ENCODE data around the gene SCN4B. TPM values are rescaled to one million over a fixed set of nuclear protein-coding genes. Genes with fewer than 3 reads are reported as not detected.

Gene SCN4B
- total RNA-seq, 1 donor from 2014 or later, result 2.9 TPM

DNA sequence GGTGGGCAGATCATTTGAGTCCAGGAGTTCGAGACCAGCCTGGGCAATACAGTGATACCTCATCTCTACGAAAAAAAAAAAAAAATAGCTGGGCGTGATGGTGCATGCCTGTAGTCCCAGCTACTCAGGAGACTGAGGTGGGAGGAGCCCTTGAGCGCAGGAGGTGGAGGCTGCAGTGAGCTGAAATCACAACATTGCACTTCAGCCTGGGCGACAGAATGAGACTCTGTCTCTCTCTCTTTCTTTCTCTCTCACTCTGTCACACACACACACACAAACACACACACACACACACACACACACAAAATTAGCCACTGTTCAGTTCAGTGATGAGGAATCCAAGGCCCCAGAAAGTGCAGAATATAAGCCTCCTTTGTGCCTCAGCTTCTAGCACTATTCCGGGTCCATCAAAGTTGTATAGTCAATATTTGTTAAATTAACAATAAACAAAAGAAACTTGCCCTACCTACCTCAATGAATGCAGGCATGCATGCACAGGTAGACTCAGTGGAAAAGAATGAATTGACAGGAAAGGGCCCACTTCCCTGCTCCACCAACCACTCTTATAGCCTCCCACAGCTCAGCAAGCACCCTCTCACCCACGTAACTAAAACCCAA, 62.0 kb downstream of the SCN4B start:
- H3K36me3 Mint-ChIP-seq (ENCODE audit: unreplicated experiment), result peaks cover 5% of the 10 kb centered on the region
- H3K4me3 Mint-ChIP-seq (ENCODE audit: unreplicated experiment), result no peak overlapping the region
- H3K27me3 Mint-ChIP-seq (ENCODE audit: unreplicated experiment), result peaks cover 15% of the 10 kb centered on the region
- H3K27ac Mint-ChIP-seq (ENCODE audit: unreplicated experiment), result no peak overlapping the region
- H3K9me3 Mint-ChIP-seq (ENCODE audit: unreplicated experiment), result peaks cover 10% of the 10 kb centered on the region
- peaks cover 5% of the 10 kb centered on the region for H3K4me1 Mint-ChIP-seq (ENCODE audit: low read depth, unreplicated experiment)
- TF ChIP-seq, protein P1, sequence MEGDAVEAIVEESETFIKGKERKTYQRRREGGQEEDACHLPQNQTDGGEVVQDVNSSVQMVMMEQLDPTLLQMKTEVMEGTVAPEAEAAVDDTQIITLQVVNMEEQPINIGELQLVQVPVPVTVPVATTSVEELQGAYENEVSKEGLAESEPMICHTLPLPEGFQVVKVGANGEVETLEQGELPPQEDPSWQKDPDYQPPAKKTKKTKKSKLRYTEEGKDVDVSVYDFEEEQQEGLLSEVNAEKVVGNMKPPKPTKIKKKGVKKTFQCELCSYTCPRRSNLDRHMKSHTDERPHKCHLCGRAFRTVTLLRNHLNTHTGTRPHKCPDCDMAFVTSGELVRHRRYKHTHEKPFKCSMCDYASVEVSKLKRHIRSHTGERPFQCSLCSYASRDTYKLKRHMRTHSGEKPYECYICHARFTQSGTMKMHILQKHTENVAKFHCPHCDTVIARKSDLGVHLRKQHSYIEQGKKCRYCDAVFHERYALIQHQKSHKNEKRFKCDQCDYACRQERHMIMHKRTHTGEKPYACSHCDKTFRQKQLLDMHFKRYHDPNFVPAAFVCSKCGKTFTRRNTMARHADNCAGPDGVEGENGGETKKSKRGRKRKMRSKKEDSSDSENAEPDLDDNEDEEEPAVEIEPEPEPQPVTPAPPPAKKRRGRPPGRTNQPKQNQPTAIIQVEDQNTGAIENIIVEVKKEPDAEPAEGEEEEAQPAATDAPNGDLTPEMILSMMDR (IDR thresholded peaks at IDR 0.05; ENCODE audit: partially characterized antibody, unreplicated experiment), result no peak
- DNase-seq, result no peak

DNA sequence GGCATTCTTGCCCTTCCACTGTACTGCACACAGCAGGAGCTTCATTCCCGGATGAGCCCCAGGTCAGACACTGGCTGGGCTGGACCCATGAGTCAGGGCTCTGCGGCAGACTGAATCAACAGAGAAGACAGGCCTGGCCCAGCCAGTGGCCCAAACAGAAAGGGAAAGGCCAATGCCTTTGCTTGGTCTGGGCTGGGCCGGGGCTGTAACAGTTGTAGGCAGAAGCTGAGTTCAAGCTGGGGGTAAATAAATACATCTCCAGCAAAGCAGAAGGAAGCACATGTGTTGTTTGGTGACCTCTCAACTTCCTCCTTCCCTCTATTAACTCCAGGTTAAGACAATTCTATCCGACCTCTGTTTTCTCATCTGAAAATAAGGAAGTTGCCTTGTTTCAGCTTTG, 64.1 kb downstream of the SCN4B start:
- H3K27ac Mint-ChIP-seq (ENCODE audit: unreplicated experiment), result no peak overlapping the region
- peaks cover 5% of the 10 kb centered on the region for H3K36me3 Mint-ChIP-seq (ENCODE audit: unreplicated experiment)
- no peak overlapping the region for H3K4me3 Mint-ChIP-seq (ENCODE audit: unreplicated experiment)
- no peak for DNase-seq
- TF ChIP-seq, protein P1 (IDR thresholded peaks at IDR 0.05; ENCODE audit: partially characterized antibody, unreplicated experiment), result no peak
- H3K9me3 Mint-ChIP-seq (ENCODE audit: unreplicated experiment), result peaks cover 12% of the 10 kb centered on the region
- H3K27me3 Mint-ChIP-seq (ENCODE audit: unreplicated experiment), result peaks cover 17% of the 10 kb centered on the region
- H3K4me1 Mint-ChIP-seq (ENCODE audit: low read depth, unreplicated experiment), result peaks cover 2% of the 10 kb centered on the region

- TF ChIP-seq, protein P1 (IDR thresholded peaks at IDR 0.05; ENCODE audit: partially characterized antibody, unreplicated experiment), result no peak
- Mint-ChIP-seq H3K4me1 (ENCODE audit: low read depth, unreplicated experiment) (peaks cover 7% of the 10 kb centered on the region), H3K36me3 (ENCODE audit: unreplicated experiment) (peaks cover 5% of the 10 kb centered on the region), H3K27me3 (ENCODE audit: unreplicated experiment) (peaks cover 15% of the 10 kb centered on the region), H3K4me3 (ENCODE audit: unreplicated experiment) (no peak overlapping the region), H3K9me3 (ENCODE audit: unreplicated experiment) (peaks cover 12% of the 10 kb centered on the region), H3K27ac (ENCODE audit: unreplicated experiment) (no peak overlapping the region)
- DNase-seq, result no peak
Measured at GRCh38 chr11:118087931-118088330, 64.7 kb downstream of the SCN4B start.

DNA sequence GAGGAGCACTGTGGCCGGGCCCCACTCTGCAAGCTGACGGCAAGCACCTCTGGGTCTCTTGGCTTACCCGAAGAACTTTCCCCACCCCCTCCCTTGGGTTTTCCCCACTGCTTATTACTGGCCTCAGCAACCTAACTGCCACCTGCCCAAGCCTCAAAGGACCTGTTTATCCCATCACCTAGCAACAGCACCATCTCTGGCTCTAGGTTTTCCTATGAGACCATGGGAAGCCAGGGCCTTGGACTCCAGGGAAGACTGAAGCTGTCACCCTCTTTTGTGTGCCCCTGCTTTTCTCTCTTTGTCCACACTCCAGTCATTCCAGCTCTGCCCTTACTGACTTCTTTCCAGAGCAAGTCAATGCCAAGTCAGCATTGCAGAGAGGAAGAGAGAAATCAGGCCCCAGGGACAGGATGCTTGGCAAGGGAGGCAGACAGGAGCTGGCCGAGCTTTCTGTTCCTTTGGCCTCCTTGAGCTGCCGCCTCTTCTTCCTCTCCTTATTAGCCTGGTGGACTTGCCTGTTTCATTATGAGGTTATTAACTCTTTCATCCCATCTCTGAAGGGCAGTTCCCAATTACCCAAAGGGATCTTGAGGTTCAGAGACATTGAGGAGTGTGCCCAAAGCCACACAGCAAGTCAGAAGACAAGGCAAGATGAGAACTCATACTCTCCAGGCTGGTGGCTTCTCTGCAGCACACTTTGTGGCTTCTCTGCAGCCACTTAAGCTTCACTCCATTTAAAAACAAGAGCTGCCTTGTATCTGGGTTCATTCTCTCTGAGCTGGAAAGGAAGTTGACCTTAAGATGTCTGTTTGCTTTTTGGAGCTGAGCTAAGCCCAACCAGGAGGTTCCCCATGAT, 65.5 kb downstream of the SCN4B start, which contains the start of gene SMIM35:
TSS of gene SMIM35 (minus strand) at position 51 of the 856 bp plus-strand sequence. CDS start 206 bp downstream, outside the sequence.
- Mint-ChIP-seq H3K9me3 (ENCODE audit: unreplicated experiment) (peaks cover 12% of the 10 kb centered on the region), H3K4me1 (ENCODE audit: low read depth, unreplicated experiment) (peaks cover 11% of the 10 kb centered on the region), H3K36me3 (ENCODE audit: unreplicated experiment) (peaks cover 5% of the 10 kb centered on the region), H3K27me3 (ENCODE audit: unreplicated experiment) (peaks cover 15% of the 10 kb centered on the region), H3K27ac (ENCODE audit: unreplicated experiment) (no peak within 1 kb of the TSS), H3K4me3 (ENCODE audit: unreplicated experiment) (no peak within 1 kb of the TSS)
- DNase-seq, result no peak
- TF ChIP-seq, protein P1 (IDR thresholded peaks at IDR 0.05; ENCODE audit: partially characterized antibody, unreplicated experiment), result no peak

- Mint-ChIP-seq H3K27me3 (ENCODE audit: unreplicated experiment) (peaks cover 8% of the 10 kb centered on the region), H3K9me3 (ENCODE audit: unreplicated experiment) (peaks cover 10% of the 10 kb centered on the region), H3K27ac (ENCODE audit: unreplicated experiment) (no peak overlapping the region), H3K4me3 (ENCODE audit: unreplicated experiment) (no peak overlapping the region), H3K4me1 (ENCODE audit: low read depth, unreplicated experiment) (peaks cover 17% of the 10 kb centered on the region), H3K36me3 (ENCODE audit: unreplicated experiment) (no peaks in the 10 kb centered on the region)
- DNase-seq, result no peak
- TF ChIP-seq, protein P1 (IDR thresholded peaks at IDR 0.05; ENCODE audit: partially characterized antibody, unreplicated experiment), result no peak
Measured at GRCh38 chr11:118084656-118085055, 68.0 kb downstream of the SCN4B start.

Data from glutamatergic neuron (in vitro differentiated cells).